ENCODE data around the gene CACNA2D3.

GRCh38 chr3:54196360-54196991 lies 74.1 kb downstream of the CACNA2D3 start:
- TF ChIP-seq CTCF (IDR thresholded peaks at IDR 0.05) (no peak), POLR2A (IDR thresholded peaks at IDR 0.05) (no peak)

All from uterus (tissue), 2 donors.